AG09319 (cell line): ENCODE data around the gene MARCHF9.
"Not testable (repeated sequence)": the region's sequence is repeated elsewhere in the genome, so short reads cannot be mapped to it uniquely, and the experiment has no call there.

Source experiments
- DNase-seq: peaks from one replicate; pipeline ENCODE4 v3.0.0-alpha.2; 2010; ENCODE audit warnings: low read depth; ENCODE audit errors: extremely low read depth
- TF ChIP-seq, protein P1 (sequence below): IDR thresholded peaks from 2 replicates; pipeline ENCODE4 v1.5.1; 2011; ENCODE audit warnings: low read depth, mild to moderate bottlenecking, inconsistent platforms, low read length, moderate library complexity

Gene MARCHF9

GRCh38 chr12:57754411-57755193 lies at the start of gene MARCHF9:
TSS of gene MARCHF9 (plus strand) at chr12:57755103. CDS start at chr12:57755529, 426 bp downstream.
- DNase-seq = no peak
- TF ChIP-seq, protein P1, sequence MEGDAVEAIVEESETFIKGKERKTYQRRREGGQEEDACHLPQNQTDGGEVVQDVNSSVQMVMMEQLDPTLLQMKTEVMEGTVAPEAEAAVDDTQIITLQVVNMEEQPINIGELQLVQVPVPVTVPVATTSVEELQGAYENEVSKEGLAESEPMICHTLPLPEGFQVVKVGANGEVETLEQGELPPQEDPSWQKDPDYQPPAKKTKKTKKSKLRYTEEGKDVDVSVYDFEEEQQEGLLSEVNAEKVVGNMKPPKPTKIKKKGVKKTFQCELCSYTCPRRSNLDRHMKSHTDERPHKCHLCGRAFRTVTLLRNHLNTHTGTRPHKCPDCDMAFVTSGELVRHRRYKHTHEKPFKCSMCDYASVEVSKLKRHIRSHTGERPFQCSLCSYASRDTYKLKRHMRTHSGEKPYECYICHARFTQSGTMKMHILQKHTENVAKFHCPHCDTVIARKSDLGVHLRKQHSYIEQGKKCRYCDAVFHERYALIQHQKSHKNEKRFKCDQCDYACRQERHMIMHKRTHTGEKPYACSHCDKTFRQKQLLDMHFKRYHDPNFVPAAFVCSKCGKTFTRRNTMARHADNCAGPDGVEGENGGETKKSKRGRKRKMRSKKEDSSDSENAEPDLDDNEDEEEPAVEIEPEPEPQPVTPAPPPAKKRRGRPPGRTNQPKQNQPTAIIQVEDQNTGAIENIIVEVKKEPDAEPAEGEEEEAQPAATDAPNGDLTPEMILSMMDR = no peak

GRCh38 chr12:57707250-57707649 lies 47.7 kb upstream of the MARCHF9 start:
- TF ChIP-seq, protein P1 = no peak
- no peak for DNase-seq

GRCh38 chr12:57708296-57708695 lies 46.6 kb upstream of the MARCHF9 start:
- DNase-seq = no peak
- TF ChIP-seq, protein P1 = no peak

DNA sequence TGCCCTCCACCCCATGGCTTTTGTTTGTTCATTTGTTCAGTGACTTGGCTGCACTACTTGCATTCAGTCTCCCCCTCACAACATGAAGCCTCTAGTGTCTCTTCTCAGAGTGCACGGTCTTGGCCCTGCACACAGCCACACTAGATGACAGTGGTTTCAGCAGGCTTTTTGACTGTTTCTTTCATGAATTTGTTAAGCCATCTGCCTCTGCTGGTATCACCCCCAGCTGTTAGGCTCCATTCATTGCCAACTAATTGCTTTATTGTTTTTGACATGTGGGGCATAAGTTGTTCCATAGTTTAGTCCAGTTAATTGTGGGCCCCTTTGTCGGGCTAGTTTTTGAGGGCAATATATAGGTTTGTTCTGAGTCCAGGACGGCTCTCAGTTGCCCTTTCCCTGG lies 42.2 kb upstream of the MARCHF9 start:
- DNase-seq = no peak
- TF ChIP-seq, protein P1 = no peak

- no peak for DNase-seq
- TF ChIP-seq, protein P1 = no peak
These were observed 41.7 kb upstream of the MARCHF9 start for GRCh38 chr12:57713209-57713608.

DNA sequence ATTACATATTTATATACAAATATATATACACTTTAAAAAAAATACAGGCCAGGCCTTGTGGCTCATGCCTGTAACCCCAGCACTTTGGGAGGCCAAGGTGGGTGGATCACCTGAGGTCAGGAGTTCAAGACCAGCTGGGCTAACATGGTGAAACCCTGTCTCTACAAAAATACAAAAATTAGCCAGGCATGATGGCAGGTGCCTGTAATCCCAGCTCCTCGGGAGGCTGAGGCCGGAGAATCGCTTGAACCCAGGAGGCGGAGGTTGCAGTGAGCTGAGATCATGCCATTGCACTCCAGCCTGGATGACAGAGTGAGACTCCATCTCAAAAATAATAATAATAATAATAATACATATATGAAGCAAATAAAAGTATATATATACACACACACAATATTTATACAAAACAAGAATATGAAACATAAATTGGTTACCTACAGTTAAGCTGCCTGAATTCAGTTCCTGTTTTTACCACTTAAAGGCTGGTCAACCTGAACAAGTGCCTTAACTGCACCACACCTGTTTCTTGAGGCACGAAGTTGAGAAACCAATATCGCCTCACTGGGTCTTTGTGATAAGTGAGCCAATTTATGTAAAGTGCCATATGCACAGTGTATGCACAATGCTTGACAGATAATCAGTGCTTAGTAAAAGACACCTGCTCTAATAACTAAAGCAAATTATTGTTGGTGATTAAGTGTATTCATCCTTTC lies 39.7 kb upstream of the MARCHF9 start:
- DNase-seq = not testable (repeated sequence)

DNA sequence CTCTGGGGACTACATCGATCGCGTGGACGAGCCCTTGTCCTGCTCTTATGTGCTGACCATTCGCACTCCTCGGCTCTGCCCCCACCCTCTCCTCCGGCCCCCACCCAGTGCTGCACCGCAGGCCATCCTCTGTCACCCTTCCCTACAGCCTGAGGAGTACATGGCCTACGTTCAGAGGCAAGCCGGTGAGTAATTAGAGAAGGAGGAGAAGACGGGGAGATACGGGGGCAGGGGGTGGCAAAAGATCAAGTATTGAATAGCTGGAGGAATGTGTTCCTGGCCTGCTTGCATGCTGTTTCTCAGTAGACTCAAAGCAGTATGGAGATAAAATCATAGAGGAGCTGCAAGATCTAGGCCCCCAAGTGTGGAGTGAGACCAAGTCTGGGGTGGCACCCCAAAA lies 39.1 kb upstream of the MARCHF9 start:
- DNase-seq = no peak
- TF ChIP-seq, protein P1 = no peak

DNA sequence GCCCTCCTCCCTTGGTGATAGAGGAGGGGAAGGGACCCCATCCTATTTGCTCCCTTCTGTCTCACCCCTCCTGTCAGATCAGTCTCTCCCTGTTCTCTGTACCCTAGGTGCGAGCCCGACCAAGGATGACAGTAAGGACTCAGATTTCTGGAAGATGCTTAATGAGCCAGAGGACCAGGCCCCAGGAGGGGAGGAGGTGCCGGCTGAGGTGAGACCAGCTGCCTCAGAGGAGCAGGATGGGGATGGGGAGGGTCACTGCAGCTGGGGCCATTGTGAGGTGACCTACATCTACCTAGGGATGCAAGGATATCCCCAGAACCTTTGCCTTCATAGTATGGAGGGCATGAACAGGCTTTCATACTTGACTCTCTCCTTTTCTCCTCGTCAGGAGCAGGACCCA lies 38.6 kb upstream of the MARCHF9 start:
- no peak for DNase-seq
- TF ChIP-seq, protein P1 = no peak
